ENCODE measurements around the gene SMG7. TPM values are rescaled to one million over a fixed set of nuclear protein-coding genes. Genes with fewer than 3 reads are reported as not detected.

SMG7 gene
- total RNA-seq, 2 donors from 2014 or later, result 60.9 to 92.8 TPM

DNA sequence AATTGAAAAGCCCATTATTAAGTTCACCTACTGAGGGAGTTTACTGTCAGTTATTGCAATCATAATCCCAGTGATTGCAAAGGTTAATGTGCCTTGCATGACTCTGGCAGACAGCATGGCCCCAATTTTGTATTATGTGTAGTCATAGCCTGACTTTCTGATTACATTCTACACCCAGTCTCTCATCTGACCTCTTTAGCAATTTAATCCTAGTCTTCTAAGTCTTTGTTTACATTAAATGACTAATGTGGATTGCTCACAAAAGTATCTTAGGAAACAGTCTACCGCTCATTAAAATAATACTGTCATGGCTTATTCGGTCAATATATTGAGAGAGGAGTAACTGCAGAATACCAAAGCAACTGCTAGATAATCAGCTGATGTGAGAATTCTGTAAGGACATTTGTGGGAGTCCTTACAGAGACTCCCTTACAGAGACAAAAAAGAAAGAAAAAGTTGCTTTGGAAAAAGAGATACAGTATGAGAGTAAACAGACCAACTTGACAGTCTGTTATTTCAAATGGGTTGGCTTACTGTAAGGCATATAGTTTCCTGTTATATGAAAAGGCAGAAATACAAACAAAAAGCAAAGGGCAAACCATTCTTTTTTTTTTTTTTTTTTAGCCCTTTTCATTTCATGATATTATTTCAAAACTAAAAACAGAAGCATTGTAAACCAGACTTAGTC, 42.8 kb downstream of the SMG7 start:
- no peaks in the 10 kb centered on the region for H3K4me1 ChIP-seq (replicated peaks)
- no peak overlapping the region for H3K27ac ChIP-seq
- WGBS, result 19% methylated on average over 2 of the region's 2 CpGs
- no peak for TF ChIP-seq POLR2AphosphoS5 (IDR thresholded peaks at IDR 0.05)
- TF ChIP-seq, protein P1, sequence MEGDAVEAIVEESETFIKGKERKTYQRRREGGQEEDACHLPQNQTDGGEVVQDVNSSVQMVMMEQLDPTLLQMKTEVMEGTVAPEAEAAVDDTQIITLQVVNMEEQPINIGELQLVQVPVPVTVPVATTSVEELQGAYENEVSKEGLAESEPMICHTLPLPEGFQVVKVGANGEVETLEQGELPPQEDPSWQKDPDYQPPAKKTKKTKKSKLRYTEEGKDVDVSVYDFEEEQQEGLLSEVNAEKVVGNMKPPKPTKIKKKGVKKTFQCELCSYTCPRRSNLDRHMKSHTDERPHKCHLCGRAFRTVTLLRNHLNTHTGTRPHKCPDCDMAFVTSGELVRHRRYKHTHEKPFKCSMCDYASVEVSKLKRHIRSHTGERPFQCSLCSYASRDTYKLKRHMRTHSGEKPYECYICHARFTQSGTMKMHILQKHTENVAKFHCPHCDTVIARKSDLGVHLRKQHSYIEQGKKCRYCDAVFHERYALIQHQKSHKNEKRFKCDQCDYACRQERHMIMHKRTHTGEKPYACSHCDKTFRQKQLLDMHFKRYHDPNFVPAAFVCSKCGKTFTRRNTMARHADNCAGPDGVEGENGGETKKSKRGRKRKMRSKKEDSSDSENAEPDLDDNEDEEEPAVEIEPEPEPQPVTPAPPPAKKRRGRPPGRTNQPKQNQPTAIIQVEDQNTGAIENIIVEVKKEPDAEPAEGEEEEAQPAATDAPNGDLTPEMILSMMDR (IDR thresholded peaks at IDR 0.05), result no peak
- no peak for TF ChIP-seq POLR2A (IDR thresholded peaks at IDR 0.05)
- no peak for DNase-seq (ENCODE audit: low spot score)
- no peaks in the 10 kb centered on the region for H3K36me3 ChIP-seq
- H3K4me3 ChIP-seq, result no peak overlapping the region
- no peaks in the 10 kb centered on the region for H3K9me3 ChIP-seq
- intact Hi-C loops (cut with DNase I), result no loop called here
- no peaks in the 10 kb centered on the region for H3K27me3 ChIP-seq (replicated peaks; ENCODE audit: insufficient read depth)

DNA sequence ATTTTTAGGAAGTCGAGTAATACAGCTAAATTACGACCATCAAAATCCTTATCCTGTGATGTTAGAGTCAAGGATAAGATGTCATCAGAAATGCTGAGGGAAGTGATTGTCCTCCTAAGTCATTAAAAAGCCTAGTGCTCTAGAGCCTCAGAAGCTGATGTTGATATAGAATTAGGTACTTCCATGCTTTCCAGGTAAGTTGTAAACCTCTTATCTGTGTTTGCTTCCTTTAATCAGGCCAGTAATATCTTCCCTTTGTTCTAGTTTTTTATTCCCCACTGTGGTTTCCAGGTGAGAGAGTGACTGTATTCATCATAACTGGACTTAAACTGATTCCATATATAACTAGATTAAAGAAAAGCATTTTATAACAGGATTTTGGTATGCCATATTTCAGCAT, 44.4 kb downstream of the SMG7 start:
- no peaks in the 10 kb centered on the region for H3K27me3 ChIP-seq (replicated peaks; ENCODE audit: insufficient read depth)
- H3K27ac ChIP-seq, result no peak overlapping the region
- no peaks in the 10 kb centered on the region for H3K36me3 ChIP-seq
- 52% methylated on average over 2 of the region's 2 CpGs for WGBS
- DNase-seq (ENCODE audit: low spot score), result no peak
- TF ChIP-seq POLR2AphosphoS5 (IDR thresholded peaks at IDR 0.05), result no peak
- TF ChIP-seq, protein P1 (IDR thresholded peaks at IDR 0.05), result no peak
- TF ChIP-seq POLR2A (IDR thresholded peaks at IDR 0.05), result no peak
- H3K4me3 ChIP-seq, result no peak overlapping the region
- no peaks in the 10 kb centered on the region for H3K9me3 ChIP-seq
- intact Hi-C loops (cut with DNase I), result no loop called here
- H3K4me1 ChIP-seq (replicated peaks), result no peaks in the 10 kb centered on the region

DNA sequence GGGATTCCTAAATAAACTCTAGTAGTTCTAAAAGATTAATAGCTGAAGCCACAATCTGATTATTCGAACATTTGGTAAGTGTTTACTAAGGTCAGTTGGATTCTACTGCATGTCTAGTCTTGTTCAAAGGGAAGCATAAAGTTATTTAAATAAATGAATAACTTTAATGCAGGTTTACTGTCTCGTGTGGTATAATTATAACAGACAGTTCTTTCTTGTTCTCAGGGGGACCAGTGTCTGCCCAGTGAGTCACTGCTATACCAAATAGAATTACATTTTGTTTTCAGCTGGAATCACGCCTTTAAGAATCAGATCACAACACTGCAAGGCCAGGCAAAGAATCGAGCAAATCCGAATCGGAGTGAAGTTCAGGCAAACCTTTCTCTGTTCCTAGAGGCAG, 45.1 kb downstream of the SMG7 start:
- intact Hi-C loops (cut with DNase I), result no loop called here
- Histone ChIP-seq H3K27ac (no peak overlapping the region), H3K9me3 (no peaks in the 10 kb centered on the region), H3K4me3 (no peak overlapping the region), H3K4me1 (replicated peaks) (no peaks in the 10 kb centered on the region), H3K27me3 (replicated peaks; ENCODE audit: insufficient read depth) (no peaks in the 10 kb centered on the region), H3K36me3 (no peaks in the 10 kb centered on the region)
- WGBS, result 41% methylated on average over 6 of the region's 6 CpGs
- TF ChIP-seq POLR2A (IDR thresholded peaks at IDR 0.05) (no peak), POLR2AphosphoS5 (IDR thresholded peaks at IDR 0.05) (no peak)
- TF ChIP-seq, protein P1 (IDR thresholded peaks at IDR 0.05), result no peak
- no peak for DNase-seq (ENCODE audit: low spot score)

DNA sequence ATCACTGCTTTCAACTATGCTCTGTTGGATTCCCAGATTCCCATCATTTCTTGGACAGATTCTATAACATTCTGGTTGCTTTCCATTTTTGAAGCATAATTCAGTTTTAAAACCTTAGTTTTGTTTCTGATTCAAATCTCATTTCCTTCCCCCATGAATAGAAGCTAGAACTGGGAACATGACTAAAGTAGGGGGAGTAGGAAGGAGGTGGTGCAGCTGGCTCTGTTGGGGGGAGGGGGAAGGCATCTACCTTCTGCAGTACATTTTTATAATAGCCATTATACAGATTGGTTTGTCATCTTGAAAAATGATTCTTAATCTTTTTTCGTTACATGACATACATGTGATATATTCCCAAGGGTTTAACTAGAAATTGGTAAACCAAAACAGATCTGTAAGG, 48.1 kb downstream of the SMG7 start:
- TF ChIP-seq POLR2AphosphoS5 (IDR thresholded peaks at IDR 0.05) (no peak), POLR2A (IDR thresholded peaks at IDR 0.05) (no peak)
- TF ChIP-seq, protein P1 (IDR thresholded peaks at IDR 0.05), result no peak
- WGBS, result 97% methylated on average over 1 of the region's 1 CpG
- H3K27ac ChIP-seq, result no peak overlapping the region
- no peaks in the 10 kb centered on the region for H3K36me3 ChIP-seq
- intact Hi-C loops (cut with DNase I), result no loop called here
- no peaks in the 10 kb centered on the region for H3K4me1 ChIP-seq (replicated peaks)
- no peaks in the 10 kb centered on the region for H3K9me3 ChIP-seq
- no peaks in the 10 kb centered on the region for H3K27me3 ChIP-seq (replicated peaks; ENCODE audit: insufficient read depth)
- no peak for DNase-seq (ENCODE audit: low spot score)
- H3K4me3 ChIP-seq, result no peak overlapping the region

DNA sequence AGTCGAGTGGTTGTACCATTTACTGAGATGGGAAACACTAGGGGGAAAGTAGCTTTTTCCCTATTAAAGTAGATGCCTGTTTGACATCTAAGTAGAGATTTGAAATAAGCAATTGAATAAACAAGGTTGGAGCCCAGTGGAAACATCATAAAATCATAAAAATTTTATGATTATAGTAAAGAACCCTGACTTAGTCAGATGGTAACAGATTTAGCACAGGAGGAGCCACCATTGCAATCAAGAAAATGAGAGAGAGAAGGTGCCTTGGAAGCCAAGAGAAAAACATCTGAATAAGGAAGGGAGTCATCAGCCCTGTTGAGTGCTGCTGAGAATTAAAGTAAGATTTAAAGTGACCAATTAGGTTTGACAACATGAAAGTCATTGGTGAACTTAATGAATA, 49.8 kb downstream of the SMG7 start:
- no peak for DNase-seq (ENCODE audit: low spot score)
- intact Hi-C loops (cut with DNase I), result no loop called here
- Histone ChIP-seq H3K27ac (no peak overlapping the region), H3K4me1 (replicated peaks) (no peaks in the 10 kb centered on the region), H3K36me3 (no peaks in the 10 kb centered on the region), H3K4me3 (no peak overlapping the region), H3K9me3 (no peaks in the 10 kb centered on the region), H3K27me3 (replicated peaks; ENCODE audit: insufficient read depth) (no peaks in the 10 kb centered on the region)
- TF ChIP-seq, protein P1 (IDR thresholded peaks at IDR 0.05), result no peak
- TF ChIP-seq POLR2A (IDR thresholded peaks at IDR 0.05) (no peak), POLR2AphosphoS5 (IDR thresholded peaks at IDR 0.05) (no peak)
- WGBS, result 57% methylated on average over 1 of the region's 1 CpG

Measured in prostate gland (tissue), 2 donors.